ENCODE data around the gene PTH1R.
A peak's percentile ranks its signal among the peaks of the same experiment; 100 is the strongest.

PTH1R gene

DNA sequence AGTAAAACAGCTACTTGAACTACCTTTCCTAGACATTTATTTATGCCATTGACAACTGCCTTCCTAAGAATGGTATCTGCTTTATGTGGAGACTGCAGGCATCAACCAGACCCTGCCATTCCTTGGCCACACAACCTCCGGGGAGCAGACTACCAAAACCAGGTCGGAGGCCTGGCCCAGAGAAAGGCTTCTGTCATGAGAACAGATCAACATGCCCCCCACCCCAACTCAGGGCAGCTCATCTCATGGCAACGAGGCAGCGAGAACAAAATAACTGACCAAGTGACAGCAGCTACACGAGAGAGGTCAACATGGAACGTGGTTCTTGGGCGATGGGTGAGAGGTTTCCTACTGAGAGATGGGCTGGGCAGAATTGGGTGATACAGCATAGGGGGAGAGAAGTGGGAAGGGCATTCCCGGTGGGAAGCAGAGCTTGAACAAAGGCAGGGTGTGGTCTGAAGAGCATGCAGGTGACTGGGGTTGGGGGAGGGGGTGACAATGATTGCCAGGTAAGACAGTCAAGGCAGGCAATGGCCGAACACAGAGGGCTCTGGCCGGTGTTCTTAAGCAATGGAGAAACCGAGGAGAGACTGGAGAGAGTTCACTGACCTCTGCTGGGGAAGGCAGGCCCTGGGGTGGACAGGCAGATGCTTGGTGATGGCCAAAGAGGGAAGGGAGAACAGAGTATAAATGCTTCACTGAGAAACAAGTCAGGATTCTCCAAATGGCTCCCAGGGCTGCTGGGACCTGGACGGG is 65.1 kb downstream of the PTH1R start:
- Histone ChIP-seq H3K27ac (ENCODE audit: low read depth, low read length) (no peak overlapping the region), H3K4me1 (ENCODE audit: control insufficient read depth in 5 of 5, insufficient read depth in 5 of 5, low read length in 5 of 5) (peaks cover 5 to 44% (median 38%) of the 10 kb centered on the region in 5 donors), H3K9me3 (ENCODE audit: control insufficient read depth in 5 of 5, low read length in 5 of 5) (no peaks in the 10 kb centered on the region), H3K9ac (ENCODE audit: low read length in 5 of 5) (no peak overlapping the region), H3K27me3 (ENCODE audit: control insufficient read depth in 5 of 5, insufficient read depth in 4 of 5, low read length in 5 of 5) (no peaks in the 10 kb centered on the region), H3K4me3 (ENCODE audit: low read depth in 1 of 5, low read length in 5 of 5) (no peak overlapping the region), H3K36me3 (ENCODE audit: control insufficient read depth in 5 of 5, insufficient read depth in 5 of 5, low read length in 5 of 5) (peaks cover 0 to 60% (median 36%) of the 10 kb centered on the region in 5 donors)

- Histone ChIP-seq H3K9me3 (ENCODE audit: control insufficient read depth in 5 of 5, low read length in 5 of 5) (no peaks in the 10 kb centered on the region), H3K4me1 (ENCODE audit: control insufficient read depth in 5 of 5, insufficient read depth in 5 of 5, low read length in 5 of 5) (peaks cover 8 to 53% (median 47%) of the 10 kb centered on the region in 5 donors), H3K9ac (ENCODE audit: low read length in 5 of 5) (peak overlapping the region in 1 of 5 donors; percentile 12), H3K27me3 (ENCODE audit: control insufficient read depth in 5 of 5, insufficient read depth in 4 of 5, low read length in 5 of 5) (no peaks in the 10 kb centered on the region), H3K4me3 (ENCODE audit: low read depth in 1 of 5, low read length in 5 of 5) (no peak overlapping the region), H3K36me3 (ENCODE audit: control insufficient read depth in 5 of 5, insufficient read depth in 5 of 5, low read length in 5 of 5) (peaks cover 0 to 52% (median 35%) of the 10 kb centered on the region in 5 donors), H3K27ac (ENCODE audit: low read depth, low read length) (peak overlapping the region; percentile 50)
These were observed 66.0 kb downstream of the PTH1R start for GRCh38 chr3:46943237-46944187.

DNA sequence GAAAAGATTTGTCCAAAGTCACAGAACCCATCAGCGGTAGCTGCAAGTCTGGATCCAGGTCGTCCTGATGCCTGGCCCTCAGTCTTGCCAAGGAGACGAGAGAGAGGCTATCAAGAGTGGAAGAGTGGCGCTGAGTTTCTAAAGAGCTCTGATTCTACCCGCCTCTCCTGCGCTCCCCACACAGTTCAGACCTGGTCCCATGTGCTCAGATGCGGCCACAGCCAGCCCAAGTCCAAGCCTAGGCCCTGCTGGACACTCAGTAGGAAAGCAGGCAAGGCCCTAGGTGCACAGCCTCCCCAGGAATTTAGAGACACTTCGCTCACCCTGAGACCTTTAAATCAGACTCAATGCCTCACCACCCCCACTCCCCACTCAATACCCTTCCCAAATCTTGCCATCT is 66.7 kb downstream of the PTH1R start:
- H3K4me1 ChIP-seq (ENCODE audit: control insufficient read depth in 5 of 5, insufficient read depth in 5 of 5, low read length in 5 of 5) = peaks cover 12 to 60% (median 54%) of the 10 kb centered on the region in 5 donors
- peak overlapping the region; percentile 50 for H3K27ac ChIP-seq (ENCODE audit: low read depth, low read length)
- peak overlapping the region in 2 of 5 donors; percentile 5 to 12 for H3K9ac ChIP-seq (ENCODE audit: low read length in 5 of 5)

GRCh38 chr3:46946416-46946815 is 68.9 kb downstream of the PTH1R start:
- Histone ChIP-seq H3K4me3 (ENCODE audit: low read depth in 1 of 5, low read length in 5 of 5) (no peak overlapping the region), H3K36me3 (ENCODE audit: control insufficient read depth in 5 of 5, insufficient read depth in 5 of 5, low read length in 5 of 5) (peaks cover 0 to 27% (median 13%) of the 10 kb centered on the region in 5 donors), H3K9me3 (ENCODE audit: control insufficient read depth in 5 of 5, low read length in 5 of 5) (no peaks in the 10 kb centered on the region), H3K4me1 (ENCODE audit: control insufficient read depth in 5 of 5, insufficient read depth in 5 of 5, low read length in 5 of 5) (peaks cover 16 to 79% (median 70%) of the 10 kb centered on the region in 5 donors), H3K27me3 (ENCODE audit: control insufficient read depth in 5 of 5, insufficient read depth in 4 of 5, low read length in 5 of 5) (no peaks in the 10 kb centered on the region), H3K9ac (ENCODE audit: low read length in 5 of 5) (peak overlapping the region in 1 of 5 donors; percentile 16), H3K27ac (ENCODE audit: low read depth, low read length) (no peak overlapping the region)

More for the DNA sequence above, 66.7 kb downstream of the PTH1R start:
- Histone ChIP-seq H3K27me3 (ENCODE audit: control insufficient read depth in 5 of 5, insufficient read depth in 4 of 5, low read length in 5 of 5) (no peaks in the 10 kb centered on the region), H3K36me3 (ENCODE audit: control insufficient read depth in 5 of 5, insufficient read depth in 5 of 5, low read length in 5 of 5) (peaks cover 0 to 46% (median 31%) of the 10 kb centered on the region in 5 donors), H3K4me3 (ENCODE audit: low read depth in 1 of 5, low read length in 5 of 5) (no peak overlapping the region), H3K9me3 (ENCODE audit: control insufficient read depth in 5 of 5, low read length in 5 of 5) (no peaks in the 10 kb centered on the region)

GRCh38 chr3:46946856-46947545 is 69.5 kb downstream of the PTH1R start:
- Histone ChIP-seq H3K27me3 (ENCODE audit: control insufficient read depth in 5 of 5, insufficient read depth in 4 of 5, low read length in 5 of 5) (no peaks in the 10 kb centered on the region), H3K4me3 (ENCODE audit: low read depth in 1 of 5, low read length in 5 of 5) (no peak overlapping the region), H3K36me3 (ENCODE audit: control insufficient read depth in 5 of 5, insufficient read depth in 5 of 5, low read length in 5 of 5) (peaks cover 0 to 21% (median 10%) of the 10 kb centered on the region in 5 donors), H3K27ac (ENCODE audit: low read depth, low read length) (no peak overlapping the region), H3K9ac (ENCODE audit: low read length in 5 of 5) (peak overlapping the region in 1 of 5 donors; percentile 31), H3K4me1 (ENCODE audit: control insufficient read depth in 5 of 5, insufficient read depth in 5 of 5, low read length in 5 of 5) (peaks cover 16 to 80% (median 70%) of the 10 kb centered on the region in 5 donors), H3K9me3 (ENCODE audit: control insufficient read depth in 5 of 5, low read length in 5 of 5) (no peaks in the 10 kb centered on the region)

- Histone ChIP-seq H3K9ac (ENCODE audit: low read length in 5 of 5) (peak overlapping the region in 1 of 5 donors; percentile 31), H3K4me3 (ENCODE audit: low read depth in 1 of 5, low read length in 5 of 5) (no peak overlapping the region), H3K9me3 (ENCODE audit: control insufficient read depth in 5 of 5, low read length in 5 of 5) (no peaks in the 10 kb centered on the region), H3K36me3 (ENCODE audit: control insufficient read depth in 5 of 5, insufficient read depth in 5 of 5, low read length in 5 of 5) (peaks cover 0 to 18% (median 8%) of the 10 kb centered on the region in 5 donors), H3K27me3 (ENCODE audit: control insufficient read depth in 5 of 5, insufficient read depth in 4 of 5, low read length in 5 of 5) (no peaks in the 10 kb centered on the region), H3K4me1 (ENCODE audit: control insufficient read depth in 5 of 5, insufficient read depth in 5 of 5, low read length in 5 of 5) (peaks cover 16 to 85% (median 73%) of the 10 kb centered on the region in 5 donors), H3K27ac (ENCODE audit: low read depth, low read length) (no peak overlapping the region)
These were observed 70.0 kb downstream of the PTH1R start for GRCh38 chr3:46947546-46947901.

DNA sequence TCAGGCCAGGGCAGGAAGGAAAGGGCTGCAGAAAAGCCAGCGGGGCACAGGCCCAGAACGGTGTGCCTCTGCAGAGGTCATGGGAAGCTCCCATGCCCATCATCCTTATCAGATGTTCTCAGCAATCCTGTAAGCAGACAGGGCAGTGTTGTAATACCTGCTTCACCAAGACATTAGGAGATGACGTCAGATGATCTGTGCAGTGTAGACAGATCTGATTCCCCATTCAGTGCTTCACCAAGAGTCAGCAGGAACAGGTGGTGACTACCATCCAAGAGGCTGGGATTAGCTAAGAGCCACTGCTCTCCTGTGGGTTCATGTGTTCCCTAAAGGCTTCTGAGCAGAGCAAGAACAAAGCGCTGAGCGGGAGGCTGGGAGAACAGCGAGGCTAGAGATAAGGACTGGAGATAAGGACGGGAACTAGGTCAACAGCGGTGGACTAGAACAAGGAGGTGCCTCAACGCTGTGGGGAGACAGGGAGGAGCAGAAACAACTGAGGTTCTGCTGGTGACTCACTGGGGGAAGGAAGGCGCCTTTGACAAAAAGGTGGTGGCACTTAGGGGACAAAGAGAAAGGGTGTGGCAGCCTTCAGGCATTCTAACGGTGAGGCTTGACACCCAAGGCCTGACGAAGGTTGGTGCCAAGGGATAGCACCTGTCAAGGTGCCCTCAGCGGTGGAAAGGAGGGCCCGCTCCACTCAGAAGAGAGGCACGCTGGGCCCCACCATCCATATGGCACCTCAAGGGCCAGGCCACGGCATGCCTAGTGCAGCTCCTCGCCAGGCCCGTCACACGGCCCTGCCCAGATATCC is 70.7 kb downstream of the PTH1R start:
- H3K4me1 ChIP-seq (ENCODE audit: control insufficient read depth in 5 of 5, insufficient read depth in 5 of 5, low read length in 5 of 5) = peaks cover 18 to 84% (median 74%) of the 10 kb centered on the region in 5 donors
- peak overlapping the region; percentile 13 for H3K27ac ChIP-seq (ENCODE audit: low read depth, low read length)
- H3K27me3 ChIP-seq (ENCODE audit: control insufficient read depth in 5 of 5, insufficient read depth in 4 of 5, low read length in 5 of 5) = no peaks in the 10 kb centered on the region
- H3K4me3 ChIP-seq (ENCODE audit: low read depth in 1 of 5, low read length in 5 of 5) = peak overlapping the region in 1 of 5 donors; percentile 8
- H3K9ac ChIP-seq (ENCODE audit: low read length in 5 of 5) = peak overlapping the region in 2 of 5 donors; percentile 34 to 64
- H3K36me3 ChIP-seq (ENCODE audit: control insufficient read depth in 5 of 5, insufficient read depth in 5 of 5, low read length in 5 of 5) = peaks cover 0 to 16% (median 8%) of the 10 kb centered on the region in 5 donors
- no peaks in the 10 kb centered on the region for H3K9me3 ChIP-seq (ENCODE audit: control insufficient read depth in 5 of 5, low read length in 5 of 5)

DNA sequence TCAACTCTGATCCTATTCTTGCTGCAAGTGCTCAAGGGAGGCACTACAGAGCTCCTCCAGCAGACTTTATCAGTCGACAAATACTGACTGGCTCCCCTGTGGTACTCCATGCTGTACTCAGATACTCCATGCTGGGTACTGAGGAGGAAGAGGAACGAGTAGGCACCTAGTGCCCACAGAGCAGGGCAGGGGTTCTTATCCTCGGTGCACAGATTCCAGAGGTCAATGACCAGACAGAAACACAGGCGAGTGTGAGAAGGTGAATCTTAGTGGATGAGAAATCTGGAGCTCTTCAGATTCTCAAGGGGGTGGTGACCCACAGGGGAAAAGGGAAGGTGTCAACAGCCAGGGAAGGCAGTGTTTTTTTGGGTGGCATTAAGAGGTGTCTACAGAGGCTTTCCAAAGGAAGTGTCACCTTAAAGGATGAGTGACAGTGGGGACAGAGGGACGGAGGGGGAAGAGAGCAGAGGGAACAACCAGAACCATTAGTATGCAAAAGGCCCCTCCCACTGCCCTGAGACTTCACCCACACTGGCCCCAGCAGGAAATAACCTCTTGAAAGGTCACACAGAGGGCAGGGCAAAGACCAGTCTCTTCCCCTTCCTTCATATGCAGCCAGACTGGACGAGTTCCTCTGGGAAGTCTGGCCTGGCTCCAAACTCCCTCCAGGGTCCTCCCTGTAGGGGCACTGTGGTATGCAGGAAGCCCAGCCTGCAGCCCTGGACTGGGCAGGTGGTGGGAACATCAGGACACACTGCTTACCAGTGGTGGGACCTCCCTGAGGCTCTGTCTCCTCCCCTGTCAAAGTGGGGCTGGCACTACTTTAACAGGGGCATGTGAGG is 71.5 kb downstream of the PTH1R start:
- peak overlapping the region in 2 of 5 donors; percentile 23 to 26 for H3K9ac ChIP-seq (ENCODE audit: low read length in 5 of 5)
- H3K36me3 ChIP-seq (ENCODE audit: control insufficient read depth in 5 of 5, insufficient read depth in 5 of 5, low read length in 5 of 5) = peaks cover 0 to 16% (median 8%) of the 10 kb centered on the region in 5 donors
- H3K9me3 ChIP-seq (ENCODE audit: control insufficient read depth in 5 of 5, low read length in 5 of 5) = no peaks in the 10 kb centered on the region
- H3K4me1 ChIP-seq (ENCODE audit: control insufficient read depth in 5 of 5, insufficient read depth in 5 of 5, low read length in 5 of 5) = peaks cover 16 to 84% (median 73%) of the 10 kb centered on the region in 5 donors
- peak overlapping the region in 1 of 5 donors; percentile 11 for H3K4me3 ChIP-seq (ENCODE audit: low read depth in 1 of 5, low read length in 5 of 5)
- H3K27me3 ChIP-seq (ENCODE audit: control insufficient read depth in 5 of 5, insufficient read depth in 4 of 5, low read length in 5 of 5) = no peaks in the 10 kb centered on the region
- peak overlapping the region; percentile 4 for H3K27ac ChIP-seq (ENCODE audit: low read depth, low read length)
